Hepatocyte (in vitro differentiated cells): Measurements from ENCODE around the gene MTNR1A. TPM values are rescaled to one million over a fixed set of nuclear protein-coding genes. Genes with fewer than 3 reads are reported as not detected.

ENCODE experiments used
- DNase-seq: peaks from one replicate; pipeline ENCODE4 v3.0.0-alpha.2; 2016; ENCODE audit warnings: low spot score
- H2AFZ ChIP-seq: fragments of 200-600 bp; sonication (generic); 2 replicates; pipeline ENCODE4 v1.6.0; 2016; ENCODE audit warnings: antibody characterized with exemption, mild to moderate bottlenecking
- H3K27ac ChIP-seq: fragments of 200-600 bp; sonication (generic); 2 replicates; pipeline ENCODE4 v1.5.1; 2016; ENCODE audit warnings: mild to moderate bottlenecking
- H3K27me3 ChIP-seq: fragments of 200-600 bp; sonication (generic); 2 replicates; pipeline ENCODE4 v1.6.1; 2016
- H3K36me3 ChIP-seq: fragments of 200-600 bp; sonication (generic); replicated peaks from 2 replicates; pipeline ENCODE4 v1.5.1; 2016; ENCODE audit warnings: low read depth; ENCODE audit not compliant: insufficient read depth
- H3K4me1 ChIP-seq: fragments of 200-600 bp; sonication (generic); 2 replicates; pipeline ENCODE4 v1.5.1; 2016; ENCODE audit warnings: mild to moderate bottlenecking, moderate library complexity; ENCODE audit not compliant: insufficient read depth
- H3K4me2 ChIP-seq: fragments of 200-600 bp; sonication (generic); 2 replicates; pipeline ENCODE4 v1.6.0; 2016
- H3K4me3 ChIP-seq: fragments of 200-600 bp; sonication (generic); 2 replicates; pipeline ENCODE4 v1.5.1; 2016; ENCODE audit warnings: mild to moderate bottlenecking
- H3K79me2 ChIP-seq: fragments of 200-600 bp; sonication (generic); 2 replicates; pipeline ENCODE4 v1.6.0; 2017; ENCODE audit warnings: mild to moderate bottlenecking
- H3K9me2 ChIP-seq: fragments of 200-600 bp; sonication (generic); replicated peaks from 2 replicates; pipeline ENCODE4 v1.6.0; 2017; ENCODE audit warnings: mild to moderate bottlenecking; ENCODE audit not compliant: insufficient read depth
- H3K9me3 ChIP-seq: fragments of 200-600 bp; sonication (generic); 2 replicates; pipeline ENCODE4 v1.5.1; 2016; ENCODE audit warnings: low read depth, mild to moderate bottlenecking
- H4K20me1 ChIP-seq: fragments of 200-600 bp; sonication (generic); 2 replicates; pipeline ENCODE4 v1.6.0; 2016; ENCODE audit warnings: mild to moderate bottlenecking; ENCODE audit not compliant: insufficient read depth, poor library complexity, severe bottlenecking
- EZH2 ChIP-seq: fragments of 200-600 bp; sonication (generic); IDR thresholded peaks from 2 replicates; pipeline ENCODE4 v1.6.1; 2016; ENCODE audit warnings: antibody characterized with exemption, mild to moderate bottlenecking, borderline replicate concordance
- EZH2phosphoT487 ChIP-seq: fragments of 200-600 bp; sonication (generic); IDR thresholded peaks from one replicate; pipeline ENCODE4 v1.6.1; 2018; ENCODE audit warnings: antibody characterized with exemption, mild to moderate bottlenecking, low read depth, moderate library complexity; ENCODE audit not compliant: unreplicated experiment, severe bottlenecking
- WGBS: methylation state at CpG from one replicate; pipeline ENCODE4 v1.1.6; 2016; ENCODE audit warnings: low lambda C conversion rate; ENCODE audit errors: missing lambda C conversion rate; 5-methylcytosine and 5-hydroxymethylcytosine counted together
- polyA plus RNA-seq: library from polyadenylated mRNA; unstranded; fragments of >200 nt; fragmentation: Nextera tagmentation; extraction: Ambion mirVana; gene quantifications from 2 replicates; pipeline ENCODE4 v1.2.1, GENCODE V29; 2016
- total RNA-seq: library from RNA; depleted of rRNA; stranded (reverse); fragments of >200 nt; gene quantifications from 2 replicates; pipeline ENCODE4 v1.2.3, GENCODE V29; 2014
- TF ChIP-seq, protein P1 (sequence below): fragments of 200-600 bp; sonication (generic); IDR thresholded peaks from 2 replicates; pipeline ENCODE4 v1.5.1; 2016; ENCODE audit warnings: antibody characterized with exemption, mild to moderate bottlenecking; ENCODE audit not compliant: poor library complexity

Gene MTNR1A
- total RNA-seq: not detected in 2 replicates
- 0.16 TPM in 1 of 2 replicates, not detected in the other for polyA plus RNA-seq

- TF ChIP-seq EZH2 (no peak), EZH2phosphoT487 (no peak)
- TF ChIP-seq, protein P1, sequence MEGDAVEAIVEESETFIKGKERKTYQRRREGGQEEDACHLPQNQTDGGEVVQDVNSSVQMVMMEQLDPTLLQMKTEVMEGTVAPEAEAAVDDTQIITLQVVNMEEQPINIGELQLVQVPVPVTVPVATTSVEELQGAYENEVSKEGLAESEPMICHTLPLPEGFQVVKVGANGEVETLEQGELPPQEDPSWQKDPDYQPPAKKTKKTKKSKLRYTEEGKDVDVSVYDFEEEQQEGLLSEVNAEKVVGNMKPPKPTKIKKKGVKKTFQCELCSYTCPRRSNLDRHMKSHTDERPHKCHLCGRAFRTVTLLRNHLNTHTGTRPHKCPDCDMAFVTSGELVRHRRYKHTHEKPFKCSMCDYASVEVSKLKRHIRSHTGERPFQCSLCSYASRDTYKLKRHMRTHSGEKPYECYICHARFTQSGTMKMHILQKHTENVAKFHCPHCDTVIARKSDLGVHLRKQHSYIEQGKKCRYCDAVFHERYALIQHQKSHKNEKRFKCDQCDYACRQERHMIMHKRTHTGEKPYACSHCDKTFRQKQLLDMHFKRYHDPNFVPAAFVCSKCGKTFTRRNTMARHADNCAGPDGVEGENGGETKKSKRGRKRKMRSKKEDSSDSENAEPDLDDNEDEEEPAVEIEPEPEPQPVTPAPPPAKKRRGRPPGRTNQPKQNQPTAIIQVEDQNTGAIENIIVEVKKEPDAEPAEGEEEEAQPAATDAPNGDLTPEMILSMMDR: no peak
- WGBS: under 1% methylated on average over 51 of the region's 91 CpGs
- Histone ChIP-seq H3K9me3 (no peaks in the 10 kb centered on the region), H3K79me2 (no peaks in the 10 kb centered on the region), H3K4me1 (peaks cover 5% of the 10 kb centered on the region), H4K20me1 (no peaks in the 10 kb centered on the region), H3K9me2 (no peaks in the 10 kb centered on the region), H3K4me2 (peak within 1 kb of the TSS; percentile 98), H2AFZ (peak within 1 kb of the TSS; percentile 62), H3K27ac (no peak within 1 kb of the TSS), H3K4me3 (peak within 1 kb of the TSS; percentile 64), H3K27me3 (peaks cover 53% of the 10 kb centered on the region), H3K36me3 (no peaks in the 10 kb centered on the region)
- peak; percentile 48 for DNase-seq
Observed at GRCh38 chr4:186554914-186555827, at the start of gene MTNR1A. TSS of gene MTNR1A (minus strand) at chr4:186555567. CDS start at chr4:186555365, 202 bp downstream.

GRCh38 chr4:186604124-186604807 lies 48.9 kb upstream of the MTNR1A start:
- Histone ChIP-seq H3K4me1 (no peaks in the 10 kb centered on the region), H3K9me3 (no peaks in the 10 kb centered on the region), H3K36me3 (no peaks in the 10 kb centered on the region), H3K9me2 (no peaks in the 10 kb centered on the region), H3K4me3 (no peak overlapping the region), H4K20me1 (no peaks in the 10 kb centered on the region), H3K79me2 (no peaks in the 10 kb centered on the region), H3K27me3 (no peaks in the 10 kb centered on the region), H3K4me2 (no peak overlapping the region), H3K27ac (no peak overlapping the region), H2AFZ (no peak overlapping the region)
- 80% methylated on average over 7 of the region's 7 CpGs for WGBS
- TF ChIP-seq EZH2 (no peak), EZH2phosphoT487 (no peak)
- TF ChIP-seq, protein P1: no peak
- no peak for DNase-seq

DNA sequence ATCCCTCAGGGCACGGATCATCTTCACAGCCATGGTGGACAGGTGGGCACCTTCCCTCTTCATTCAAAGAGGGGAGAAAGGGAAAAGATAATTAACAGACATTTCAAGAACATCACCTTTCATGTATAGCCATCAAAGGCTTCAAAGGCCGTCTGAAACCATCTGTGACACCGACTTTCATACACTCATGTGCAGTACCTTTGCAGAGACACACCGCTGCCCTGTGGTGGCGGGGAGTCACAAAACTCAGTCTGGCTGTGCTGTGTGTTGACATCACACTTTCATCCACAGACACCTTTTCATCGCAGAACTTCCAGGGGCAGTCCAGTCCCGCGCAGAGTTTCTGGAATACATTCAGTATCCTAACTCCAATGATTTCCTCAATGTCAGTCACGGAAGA lies 47.6 kb upstream of the MTNR1A start:
- no peak overlapping the region for H3K4me3 ChIP-seq
- H3K4me2 ChIP-seq: no peak overlapping the region
- no peaks in the 10 kb centered on the region for H3K9me3 ChIP-seq
- no peak for DNase-seq
- WGBS: 98% methylated on average over 9 of the region's 9 CpGs
- H3K27ac ChIP-seq: no peak overlapping the region
- TF ChIP-seq EZH2: no peak
- TF ChIP-seq, protein P1: no peak
- TF ChIP-seq EZH2phosphoT487: no peak
- H3K79me2 ChIP-seq: no peaks in the 10 kb centered on the region
- no peaks in the 10 kb centered on the region for H4K20me1 ChIP-seq
- H3K4me1 ChIP-seq: no peaks in the 10 kb centered on the region
- H3K36me3 ChIP-seq: no peaks in the 10 kb centered on the region
- no peaks in the 10 kb centered on the region for H3K9me2 ChIP-seq
- no peak overlapping the region for H2AFZ ChIP-seq
- H3K27me3 ChIP-seq: no peaks in the 10 kb centered on the region
